SK-N-SH treated with all-trans-retinoic acid at 6 μM for 48 hours (cell line): ENCODE measurements around the gene CFAP20DC.

Experiments
- ATAC-seq: fragments of 200-7000 bp; cut with Tn5 transposase; 3 replicates; pipeline ENCODE4 v1.9.1; 2020; ENCODE audit warnings: mild to moderate bottlenecking, moderate library complexity
- ARNTL ChIP-seq: fragments of 450-650 bp; formaldehyde crosslinking; IDR thresholded peaks from 2 replicates; pipeline ENCODE4 v1.5.0; 2020; ENCODE audit warnings: low read depth, mild to moderate bottlenecking, moderate library complexity, borderline replicate concordance
- BACH2 ChIP-seq: fragments of 250-450 bp; sonication (Bioruptor Pico); IDR thresholded peaks from 2 replicates; pipeline ENCODE4 v1.9.0; 2021; ENCODE audit warnings: mild to moderate bottlenecking, borderline replicate concordance
- CSDC2 ChIP-seq: fragments of 250-450 bp; sonication (Bioruptor Pico); IDR thresholded peaks from 2 replicates; pipeline ENCODE4 v1.5.0; 2020; ENCODE audit warnings: mild to moderate bottlenecking, moderate library complexity
- ESRRG ChIP-seq: fragments of 250-450 bp; sonication (Bioruptor Pico); IDR thresholded peaks from 2 replicates; pipeline ENCODE4 v1.6.1; 2021; ENCODE audit warnings: mild to moderate bottlenecking
- GLIS3 ChIP-seq: fragments of 250-450 bp; sonication (Bioruptor Pico); IDR thresholded peaks from 2 replicates; pipeline ENCODE4 v1.5.0; 2020; ENCODE audit warnings: mild to moderate bottlenecking, moderate library complexity
- ISL1 ChIP-seq: fragments of 250-450 bp; sonication (Bioruptor Pico); IDR thresholded peaks from 2 replicates; pipeline ENCODE4 v2.1.2; 2022; ENCODE audit warnings: mild to moderate bottlenecking, moderate library complexity
- OSR1 ChIP-seq: fragments of 250-450 bp; sonication (Bioruptor Pico); IDR thresholded peaks from 2 replicates; pipeline ENCODE4 v1.8.0; 2022; ENCODE audit warnings: moderate library complexity, mild to moderate bottlenecking, inconsistent platforms
- RARB ChIP-seq: fragments of 250-450 bp; sonication (Bioruptor Pico); IDR thresholded peaks from 2 replicates; pipeline ENCODE4 v1.8.0; 2021; ENCODE audit warnings: mild to moderate bottlenecking, moderate library complexity
- SNAI2 ChIP-seq: fragments of 250-450 bp; sonication (Bioruptor Pico); IDR thresholded peaks from 2 replicates; pipeline ENCODE4 v1.5.0; 2020; ENCODE audit warnings: mild to moderate bottlenecking, moderate library complexity
- TCF4 ChIP-seq: fragments of 250-450 bp; sonication (Bioruptor Pico); IDR thresholded peaks from 2 replicates; pipeline ENCODE4 v1.8.0; 2021; ENCODE audit warnings: mild to moderate bottlenecking, moderate library complexity, borderline replicate concordance
- TOX ChIP-seq: fragments of 250-450 bp; sonication (Bioruptor Pico); IDR thresholded peaks from 2 replicates; pipeline ENCODE4 v1.8.0; 2021; ENCODE audit warnings: mild to moderate bottlenecking, moderate library complexity, borderline replicate concordance
- ZC3H10 ChIP-seq: fragments of 250-450 bp; sonication (Bioruptor Pico); IDR thresholded peaks from 2 replicates; pipeline ENCODE4 v1.5.1; 2021; ENCODE audit warnings: mild to moderate bottlenecking, moderate library complexity
- ZFP3 ChIP-seq: fragments of 250-450 bp; sonication (Bioruptor Pico); IDR thresholded peaks from 2 replicates; pipeline ENCODE4 v1.5.0; 2020; ENCODE audit warnings: mild to moderate bottlenecking, moderate library complexity
- ZFP30 ChIP-seq: fragments of 450-650 bp; formaldehyde crosslinking; IDR thresholded peaks from 2 replicates; pipeline ENCODE4 v1.5.0; 2022; ENCODE audit warnings: mild to moderate bottlenecking, moderate library complexity
- ZNF8 ChIP-seq: fragments of 450-650 bp; formaldehyde crosslinking; IDR thresholded peaks from 2 replicates; pipeline ENCODE4 v1.5.0; 2020; ENCODE audit warnings: mild to moderate bottlenecking, moderate library complexity
- TF ChIP-seq, protein P1 (sequence below): fragments of 250-450 bp; sonication (Bioruptor Pico); IDR thresholded peaks from 2 replicates; pipeline ENCODE4 v1.5.0; 2020; ENCODE audit warnings: mild to moderate bottlenecking, moderate library complexity
- TF ChIP-seq, protein P2 (sequence below): fragments of 250-450 bp; sonication (Bioruptor Pico); IDR thresholded peaks from 2 replicates; pipeline ENCODE4 v1.8.0; 2021; ENCODE audit warnings: low read depth, mild to moderate bottlenecking, moderate library complexity, borderline replicate concordance
- TF ChIP-seq, protein P3 (sequence below): fragments of 250-450 bp; sonication (Bioruptor Pico); IDR thresholded peaks from 2 replicates; pipeline ENCODE4 v1.5.1; 2020; ENCODE audit warnings: low read depth, mild to moderate bottlenecking, moderate library complexity

Gene CFAP20DC

DNA sequence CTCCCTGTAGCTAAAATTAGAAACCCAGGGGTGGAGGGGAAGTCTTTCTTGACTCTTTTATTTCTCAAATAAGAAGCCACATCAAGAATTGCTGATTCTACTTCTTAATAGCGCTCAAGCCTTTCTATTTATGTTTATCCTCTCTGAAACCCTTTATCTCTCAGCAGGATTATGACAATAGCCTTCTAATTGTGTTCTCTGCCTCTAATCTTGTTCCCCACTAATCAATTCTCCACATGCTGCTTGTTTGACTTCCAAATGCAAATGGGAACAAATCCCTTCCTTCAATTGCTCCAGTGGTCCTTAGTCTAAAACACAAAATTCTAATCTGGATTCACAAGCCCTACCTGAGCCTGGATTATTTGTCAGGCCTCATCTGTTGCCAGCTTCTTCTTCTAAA is 43.7 kb upstream of the CFAP20DC start (continued):
- TF ChIP-seq, protein P1, sequence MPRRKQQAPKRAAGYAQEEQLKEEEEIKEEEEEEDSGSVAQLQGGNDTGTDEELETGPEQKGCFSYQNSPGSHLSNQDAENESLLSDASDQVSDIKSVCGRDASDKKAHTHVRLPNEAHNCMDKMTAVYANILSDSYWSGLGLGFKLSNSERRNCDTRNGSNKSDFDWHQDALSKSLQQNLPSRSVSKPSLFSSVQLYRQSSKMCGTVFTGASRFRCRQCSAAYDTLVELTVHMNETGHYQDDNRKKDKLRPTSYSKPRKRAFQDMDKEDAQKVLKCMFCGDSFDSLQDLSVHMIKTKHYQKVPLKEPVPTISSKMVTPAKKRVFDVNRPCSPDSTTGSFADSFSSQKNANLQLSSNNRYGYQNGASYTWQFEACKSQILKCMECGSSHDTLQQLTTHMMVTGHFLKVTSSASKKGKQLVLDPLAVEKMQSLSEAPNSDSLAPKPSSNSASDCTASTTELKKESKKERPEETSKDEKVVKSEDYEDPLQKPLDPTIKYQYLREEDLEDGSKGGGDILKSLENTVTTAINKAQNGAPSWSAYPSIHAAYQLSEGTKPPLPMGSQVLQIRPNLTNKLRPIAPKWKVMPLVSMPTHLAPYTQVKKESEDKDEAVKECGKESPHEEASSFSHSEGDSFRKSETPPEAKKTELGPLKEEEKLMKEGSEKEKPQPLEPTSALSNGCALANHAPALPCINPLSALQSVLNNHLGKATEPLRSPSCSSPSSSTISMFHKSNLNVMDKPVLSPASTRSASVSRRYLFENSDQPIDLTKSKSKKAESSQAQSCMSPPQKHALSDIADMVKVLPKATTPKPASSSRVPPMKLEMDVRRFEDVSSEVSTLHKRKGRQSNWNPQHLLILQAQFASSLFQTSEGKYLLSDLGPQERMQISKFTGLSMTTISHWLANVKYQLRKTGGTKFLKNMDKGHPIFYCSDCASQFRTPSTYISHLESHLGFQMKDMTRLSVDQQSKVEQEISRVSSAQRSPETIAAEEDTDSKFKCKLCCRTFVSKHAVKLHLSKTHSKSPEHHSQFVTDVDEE: no peak
- TF ChIP-seq ESRRG: no peak
- no peak for TF ChIP-seq ZNF8 (CRISPR knock-in tag)
- TF ChIP-seq ZC3H10 (CRISPR knock-in tag): no peak
- TF ChIP-seq, protein P2, sequence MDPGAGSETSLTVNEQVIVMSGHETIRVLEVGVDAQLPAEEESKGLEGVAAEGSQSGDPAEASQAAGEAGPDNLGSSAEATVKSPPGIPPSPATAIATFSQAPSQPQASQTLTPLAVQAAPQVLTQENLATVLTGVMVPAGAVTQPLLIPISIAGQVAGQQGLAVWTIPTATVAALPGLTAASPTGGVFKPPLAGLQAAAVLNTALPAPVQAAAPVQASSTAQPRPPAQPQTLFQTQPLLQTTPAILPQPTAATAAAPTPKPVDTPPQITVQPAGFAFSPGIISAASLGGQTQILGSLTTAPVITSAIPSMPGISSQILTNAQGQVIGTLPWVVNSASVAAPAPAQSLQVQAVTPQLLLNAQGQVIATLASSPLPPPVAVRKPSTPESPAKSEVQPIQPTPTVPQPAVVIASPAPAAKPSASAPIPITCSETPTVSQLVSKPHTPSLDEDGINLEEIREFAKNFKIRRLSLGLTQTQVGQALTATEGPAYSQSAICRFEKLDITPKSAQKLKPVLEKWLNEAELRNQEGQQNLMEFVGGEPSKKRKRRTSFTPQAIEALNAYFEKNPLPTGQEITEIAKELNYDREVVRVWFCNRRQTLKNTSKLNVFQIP (CRISPR knock-in tag): no peak
- TF ChIP-seq TCF4 (CRISPR knock-in tag): no peak
- TF ChIP-seq SNAI2 (CRISPR knock-in tag): no peak
- no peak for TF ChIP-seq RARB (CRISPR knock-in tag)

DNA sequence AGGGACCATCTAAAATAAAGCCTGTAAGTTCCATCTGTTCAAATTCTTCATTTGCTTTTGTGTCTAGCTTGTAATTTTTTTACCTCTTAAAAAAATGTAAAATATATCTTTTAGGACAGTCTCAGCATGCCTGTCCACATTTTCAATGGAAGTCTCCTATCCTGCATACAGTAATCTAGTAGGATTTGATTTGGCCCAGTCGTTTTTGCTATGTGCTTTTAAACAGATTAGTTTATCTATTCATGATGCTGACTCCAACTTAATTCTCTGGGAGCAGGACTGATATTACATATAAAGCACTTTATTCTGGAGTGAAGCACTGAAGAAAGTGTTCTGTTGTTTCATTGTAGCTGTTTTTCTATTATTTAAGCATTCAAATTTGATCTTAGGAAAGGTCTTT is 38.9 kb upstream of the CFAP20DC start:
- ATAC-seq: no peak
- no peak for TF ChIP-seq ARNTL (CRISPR knock-in tag)
- TF ChIP-seq RARB (CRISPR knock-in tag): no peak
- no peak for TF ChIP-seq GLIS3 (CRISPR knock-in tag)
- TF ChIP-seq, protein P2 (CRISPR knock-in tag): no peak
- no peak for TF ChIP-seq ISL1 (CRISPR knock-in tag)
- TF ChIP-seq ZFP30 (CRISPR knock-in tag): no peak
- TF ChIP-seq ZFP3: no peak
- TF ChIP-seq SNAI2 (CRISPR knock-in tag): no peak

DNA sequence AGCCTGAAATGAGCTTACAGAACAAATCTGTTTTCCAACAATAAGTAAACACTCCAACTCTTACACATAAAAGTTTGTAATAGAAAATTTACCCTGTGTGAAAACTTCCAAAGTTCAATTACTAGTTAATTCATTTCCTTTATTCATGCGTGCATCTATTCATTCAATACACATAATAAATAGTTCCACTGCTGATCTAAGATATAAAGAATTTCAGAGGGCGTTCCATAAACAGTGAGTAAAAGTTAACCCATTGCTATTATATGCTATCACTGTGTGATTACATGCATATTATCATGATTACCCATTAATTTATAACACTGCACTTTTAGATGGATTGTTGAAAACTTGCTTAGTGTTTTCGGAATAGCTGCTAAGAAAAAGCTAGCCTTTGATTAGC is 36.2 kb upstream of the CFAP20DC start:
- no peak for ATAC-seq
- TF ChIP-seq ARNTL (CRISPR knock-in tag) (no peak), CSDC2 (no peak), BACH2 (no peak), ZC3H10 (CRISPR knock-in tag) (no peak), RARB (CRISPR knock-in tag) (no peak), OSR1 (CRISPR knock-in tag) (no peak), ESRRG (no peak), SNAI2 (CRISPR knock-in tag) (no peak), TOX (no peak)
- TF ChIP-seq, protein P3, sequence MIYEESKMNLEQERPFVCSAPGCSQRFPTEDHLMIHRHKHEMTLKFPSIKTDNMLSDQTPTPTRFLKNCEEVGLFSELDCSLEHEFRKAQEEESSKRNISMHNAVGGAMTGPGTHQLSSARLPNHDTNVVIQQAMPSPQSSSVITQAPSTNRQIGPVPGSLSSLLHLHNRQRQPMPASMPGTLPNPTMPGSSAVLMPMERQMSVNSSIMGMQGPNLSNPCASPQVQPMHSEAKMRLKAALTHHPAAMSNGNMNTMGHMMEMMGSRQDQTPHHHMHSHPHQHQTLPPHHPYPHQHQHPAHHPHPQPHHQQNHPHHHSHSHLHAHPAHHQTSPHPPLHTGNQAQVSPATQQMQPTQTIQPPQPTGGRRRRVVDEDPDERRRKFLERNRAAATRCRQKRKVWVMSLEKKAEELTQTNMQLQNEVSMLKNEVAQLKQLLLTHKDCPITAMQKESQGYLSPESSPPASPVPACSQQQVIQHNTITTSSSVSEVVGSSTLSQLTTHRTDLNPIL (CRISPR knock-in tag): no peak
- TF ChIP-seq, protein P1: no peak
- TF ChIP-seq, protein P2 (CRISPR knock-in tag): no peak
